Measurements from ENCODE around the gene CLIC6. TPM values are rescaled to one million over a fixed set of nuclear protein-coding genes. Genes with fewer than 3 reads are reported as not detected.

Gene CLIC6
- total RNA-seq (2014; rRNA removed) (not detected in 2 replicates), Bru-seq, nascent RNA (percentile 5 among the genes with signal in this experiment), BruChase-seq, experiment 1, labeled RNA remaining after a 6-hour chase (not detected), BruChase-seq, experiment 2, labeled RNA remaining after a 2-hour chase (percentile 1 among the genes with signal in this experiment)
- long read RNA-seq, result 0 reads

GRCh38 chr21:34668803-34669148 is at the start of gene CLIC6:
TSS of gene CLIC6 (plus strand) at chr21:34668994. CDS start at chr21:34669389, 395 bp downstream.
- H3K27me3 ChIP-seq (ENCODE audit: low read length), result no peaks in the 10 kb centered on the region

GRCh38 chr21:34619841-34620665 is 48.7 kb upstream of the CLIC6 start:
- intact Hi-C loops (cut with micrococcal nuclease), result no loop called here

More at GRCh38 chr21:34668803-34669148, at the start of gene CLIC6:
- no TSS peak for BruUV-seq (replicated peaks)
- ChIA-PET POLR2A (ENCODE audit: unreplicated experiment) (no interaction called here), CTCF (no interaction called here)
- H4K20me1 ChIP-seq (ENCODE audit: low read length), result no peaks in the 10 kb centered on the region
- TF ChIP-seq EZH2 (IDR thresholded peaks at IDR 0.05; ENCODE audit: low read length, unreplicated experiment), result no peak
- TF ChIP-seq EZH2phosphoT487 (IDR thresholded peaks at IDR 0.05; ENCODE audit: borderline replicate concordance, low read length), result no peak
- TF ChIP-seq CTCF (conservative IDR thresholded peaks at IDR 0.05; ENCODE audit: low read depth, low read length), result no peak
- no peaks in the 10 kb centered on the region for H3K79me2 ChIP-seq (ENCODE audit: low read length)
- H3K4me2 ChIP-seq (ENCODE audit: low read length), result no peak within 1 kb of the TSS
- no peak within 1 kb of the TSS for H3K27ac ChIP-seq (ENCODE audit: low read length)
- H3K9me3 ChIP-seq (ENCODE audit: low read length), result no peaks in the 10 kb centered on the region
- H3K4me1 ChIP-seq (ENCODE audit: insufficient read depth, low read length), result peaks cover 4% of the 10 kb centered on the region; the same call in 1 of the 2 replicates
- H3K4me3 ChIP-seq (ENCODE audit: low read length), result no peak within 1 kb of the TSS
- H3K36me3 ChIP-seq (ENCODE audit: low read depth, low read length), result no peaks in the 10 kb centered on the region
- DNase-seq (no peak), ATAC-seq (no peak)
- H3K9me2 ChIP-seq (replicated peaks; ENCODE audit: low read length), result no peaks in the 10 kb centered on the region
- no peak within 1 kb of the TSS for H3K9ac ChIP-seq (ENCODE audit: low read length)
- no peak within 1 kb of the TSS for H2AFZ ChIP-seq (ENCODE audit: low read length)
- H3F3A ChIP-seq (ENCODE audit: low read length, unreplicated experiment), result no peaks in the 10 kb centered on the region
- intact Hi-C loops (cut with micrococcal nuclease), result no loop called here

More at GRCh38 chr21:34619841-34620665, 48.7 kb upstream of the CLIC6 start:
- no TSS peak for BruUV-seq (replicated peaks)
- no peak for DNase-seq
- no peaks in the 10 kb centered on the region for H3K9me2 ChIP-seq (replicated peaks; ENCODE audit: low read length)
- no peak overlapping the region for H3K4me3 ChIP-seq (ENCODE audit: low read length)
- no peak overlapping the region for H3K4me2 ChIP-seq (ENCODE audit: low read length)
- no peak overlapping the region for H2AFZ ChIP-seq (ENCODE audit: low read length)
- H3K9me3 ChIP-seq (ENCODE audit: low read length), result no peaks in the 10 kb centered on the region
- H3K4me1 ChIP-seq (ENCODE audit: insufficient read depth, low read length), result 0 out of 2 replicates have a peak, but pooled peaks cover 4% of the 10 kb centered on the region
- H3K36me3 ChIP-seq (ENCODE audit: low read depth, low read length), result no peaks in the 10 kb centered on the region
- H3K27ac ChIP-seq (ENCODE audit: low read length), result no peak overlapping the region
- no peak for ATAC-seq
- no peaks in the 10 kb centered on the region for H3K79me2 ChIP-seq (ENCODE audit: low read length)
- no peaks in the 10 kb centered on the region for H4K20me1 ChIP-seq (ENCODE audit: low read length)
- peaks cover 11% of the 10 kb centered on the region; the same call in 1 of the 2 replicates for H3K27me3 ChIP-seq (ENCODE audit: low read length)
- CTCF ChIA-PET, result no interaction called here
- POLR2A ChIA-PET (ENCODE audit: unreplicated experiment), result no interaction called here
- no peak for TF ChIP-seq EZH2 (IDR thresholded peaks at IDR 0.05; ENCODE audit: low read length, unreplicated experiment)
- no peak for TF ChIP-seq EZH2phosphoT487 (IDR thresholded peaks at IDR 0.05; ENCODE audit: borderline replicate concordance, low read length)
- TF ChIP-seq CTCF (conservative IDR thresholded peaks at IDR 0.05; ENCODE audit: low read depth, low read length), result no peak
- H3F3A ChIP-seq (ENCODE audit: low read length, unreplicated experiment), result no peaks in the 10 kb centered on the region
- H3K9ac ChIP-seq (ENCODE audit: low read length), result no peak overlapping the region
